NCI-H345 treated with DMSO at 0.1 percent for 48 hours (cell line): Measurements from ENCODE around the gene PSMB4.
"Not testable (repeated sequence)": the region's sequence is repeated elsewhere in the genome, so short reads cannot be mapped to it uniquely, and the experiment has no call there.

Experiments used
- DNase-seq: peaks from one replicate; lab custom pipeline; 2025; ENCODE audit not compliant: unreplicated experiment; lab: John Stamatoyannopoulos, UW

PSMB4 gene

DNA sequence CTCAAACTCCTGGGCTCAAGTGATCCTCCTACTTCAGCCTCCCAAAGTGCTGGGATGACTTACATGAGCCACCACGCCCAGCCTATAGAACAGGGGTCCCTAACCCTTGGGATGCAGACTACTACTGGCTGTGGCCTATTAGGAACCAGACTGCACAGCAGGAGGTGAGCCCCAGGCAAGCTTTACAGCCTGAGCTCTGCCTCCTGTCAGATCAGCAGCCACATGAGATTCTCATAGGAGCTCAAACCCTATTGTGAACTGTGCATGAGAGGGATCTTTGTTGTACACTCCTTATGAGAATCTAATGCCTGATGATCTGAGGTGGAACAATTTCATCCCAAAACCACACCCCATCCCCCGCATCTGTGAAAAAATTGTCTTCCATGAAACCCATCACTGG is 13.4 kb upstream of the PSMB4 start:
- no peak for DNase-seq

- DNase-seq: not testable (repeated sequence)
Observed at GRCh38 chr1:151390221-151391078, 8.9 kb upstream of the PSMB4 start.

DNA sequence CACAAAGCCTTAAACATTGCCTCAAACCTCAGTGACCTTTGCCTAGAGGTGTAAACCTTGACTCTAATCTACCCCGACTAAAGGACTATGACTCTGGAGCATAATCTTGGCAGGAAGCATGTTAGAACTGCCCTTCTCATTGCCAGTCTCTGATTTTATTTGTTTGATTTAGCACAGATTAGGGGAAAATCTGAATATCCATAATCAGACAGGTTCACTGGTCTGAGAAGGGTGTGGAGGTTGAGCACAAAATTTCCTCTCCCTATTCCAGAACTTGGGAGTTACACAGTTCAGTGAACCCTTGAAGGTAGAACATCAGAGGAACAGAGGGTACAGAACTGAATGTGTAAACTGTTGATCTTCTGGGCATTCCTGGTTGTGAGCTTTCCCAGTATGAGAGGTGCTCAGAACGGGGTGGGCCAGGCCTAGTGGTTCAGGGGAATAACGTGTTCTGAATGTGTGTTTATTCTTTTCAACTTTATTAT is 8.3 kb upstream of the PSMB4 start:
- no peak for DNase-seq

GRCh38 chr1:151393583-151393982 is 5.8 kb upstream of the PSMB4 start:
- DNase-seq: no peak

DNA sequence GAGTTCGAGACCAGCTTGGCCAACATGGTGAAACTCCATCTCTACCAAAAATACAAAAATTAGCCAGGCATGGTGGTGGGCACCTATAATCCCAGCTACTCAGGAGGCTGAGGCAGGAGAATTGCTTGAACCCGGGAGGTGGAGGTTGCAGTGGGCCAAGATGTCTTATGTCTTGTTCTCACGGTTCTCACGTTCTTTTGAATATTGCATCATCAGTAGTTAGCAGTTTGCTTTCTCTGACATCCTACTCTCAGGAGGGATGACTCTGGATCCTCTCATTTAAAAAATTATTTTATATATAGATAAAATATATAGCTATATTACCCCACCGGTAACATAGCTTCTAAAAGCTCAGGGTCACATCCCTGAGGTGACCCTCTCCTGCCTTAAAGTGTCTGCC is 3.1 kb upstream of the PSMB4 start:
- not testable (repeated sequence) for DNase-seq

GRCh38 chr1:151401125-151401788 is 1.9 kb downstream of the PSMB4 start:
- no peak for DNase-seq

GRCh38 chr1:151401860-151402259 is 2.5 kb downstream of the PSMB4 start:
- DNase-seq: no peak

- DNase-seq: no peak
Observed at GRCh38 chr1:151402764-151403163, 3.4 kb downstream of the PSMB4 start.

DNA sequence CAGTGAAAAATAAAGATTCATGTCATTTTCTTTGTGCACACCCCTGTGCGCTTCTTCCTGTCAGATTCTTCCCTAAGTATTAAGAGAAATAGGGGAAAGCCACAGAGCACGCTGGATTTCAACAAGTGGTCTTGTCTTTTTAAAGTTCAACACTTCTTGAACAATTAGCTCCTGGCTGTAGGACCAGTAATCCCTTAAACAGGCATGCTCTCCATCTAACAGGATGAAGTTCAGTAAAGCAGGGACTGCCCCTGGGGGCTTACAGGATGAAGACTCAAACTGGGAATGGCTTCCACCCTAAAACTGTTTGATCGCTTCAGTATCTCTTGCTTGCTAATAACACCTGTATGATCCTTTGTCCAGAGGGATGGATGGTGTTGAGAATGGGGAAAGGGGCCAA is 4.2 kb downstream of the PSMB4 start:
- DNase-seq: no peak

DNA sequence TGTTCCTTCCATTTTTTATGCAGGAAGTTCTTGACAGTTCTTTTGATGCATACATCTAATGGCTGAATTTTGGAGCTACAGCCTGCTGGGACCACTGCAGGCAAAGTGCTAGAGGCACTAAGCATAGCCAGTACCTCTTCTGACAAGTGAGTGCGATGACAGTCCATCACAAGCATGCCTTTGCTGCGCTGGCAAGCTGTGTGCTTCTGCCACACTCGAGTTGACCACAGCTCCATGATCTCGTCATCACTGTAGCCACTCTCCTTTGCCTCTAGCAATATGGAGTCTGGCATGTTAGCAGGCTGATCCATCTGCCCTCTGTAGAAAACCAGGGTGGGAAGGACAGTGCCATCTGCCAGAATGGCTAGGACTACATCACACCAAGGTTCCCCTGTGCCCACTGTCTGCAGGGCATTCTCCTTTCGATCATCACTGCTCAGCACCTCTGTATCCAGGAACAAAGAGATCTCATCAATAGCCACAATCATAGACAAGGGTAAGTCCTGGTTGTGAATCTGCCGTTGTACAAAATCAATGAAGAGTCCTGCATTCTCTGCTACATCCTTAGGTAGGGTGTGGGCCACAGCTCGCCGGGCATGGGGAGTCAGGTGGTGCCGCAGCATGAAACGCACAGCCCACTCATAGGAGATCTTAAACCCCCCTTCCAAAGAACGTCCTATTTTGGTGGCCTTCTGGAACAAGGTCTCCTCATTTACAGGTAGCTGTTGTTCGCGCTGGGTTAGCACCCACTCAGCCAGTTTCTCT is 6.0 kb downstream of the PSMB4 start:
- DNase-seq: no peak

DNA sequence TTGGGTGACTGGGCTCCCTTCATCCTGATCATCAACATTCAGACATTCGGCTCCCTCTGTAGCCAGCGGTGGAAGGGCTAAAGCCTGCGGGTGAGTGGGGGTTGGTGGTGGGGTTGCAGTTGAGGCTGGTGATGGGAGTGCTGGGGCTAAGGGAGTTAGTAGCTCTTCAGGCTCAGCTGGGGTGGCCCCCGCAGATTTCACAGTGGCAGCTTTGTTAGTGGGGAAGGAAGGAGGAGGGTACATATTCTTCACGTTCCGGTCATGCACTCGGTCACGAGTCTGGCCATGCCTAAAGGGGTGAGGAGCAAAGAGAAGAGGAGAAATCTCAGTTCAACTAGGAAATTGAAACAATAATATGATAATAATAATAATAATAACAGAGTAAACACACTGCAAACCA is 6.8 kb downstream of the PSMB4 start:
- no peak for DNase-seq

- no peak for DNase-seq
Observed at GRCh38 chr1:151407304-151407703, 7.9 kb downstream of the PSMB4 start.

- no peak for DNase-seq
Observed at GRCh38 chr1:151408891-151409290, 9.5 kb downstream of the PSMB4 start.

- no peak for DNase-seq
Observed at GRCh38 chr1:151411884-151412283, 12.5 kb downstream of the PSMB4 start.

GRCh38 chr1:151416231-151416630 is 16.9 kb downstream of the PSMB4 start:
- no peak for DNase-seq

DNA sequence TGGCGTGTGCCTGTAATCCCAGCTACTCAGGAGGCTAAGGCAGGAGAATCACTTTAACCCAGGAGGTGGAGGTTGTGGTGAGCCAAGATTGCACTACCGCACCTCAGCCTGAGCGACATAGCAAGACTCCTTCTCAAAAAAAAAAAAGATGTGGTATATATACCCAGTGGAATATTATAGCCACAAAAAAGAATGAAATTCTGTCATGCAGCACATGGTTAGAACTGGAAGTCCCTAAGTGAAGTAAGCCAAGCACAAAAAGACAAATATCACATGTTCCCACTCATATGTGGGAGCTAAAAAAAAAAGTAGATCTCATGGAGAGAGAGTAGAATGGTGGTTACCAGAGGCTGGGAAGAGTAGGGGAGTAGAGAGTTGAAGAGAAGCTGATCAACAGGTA is 18.7 kb downstream of the PSMB4 start:
- DNase-seq: no peak

GRCh38 chr1:151419819-151420218 is 20.4 kb downstream of the PSMB4 start:
- no peak for DNase-seq

- no peak for DNase-seq
Observed at GRCh38 chr1:151425103-151425502, 25.7 kb downstream of the PSMB4 start.

DNA sequence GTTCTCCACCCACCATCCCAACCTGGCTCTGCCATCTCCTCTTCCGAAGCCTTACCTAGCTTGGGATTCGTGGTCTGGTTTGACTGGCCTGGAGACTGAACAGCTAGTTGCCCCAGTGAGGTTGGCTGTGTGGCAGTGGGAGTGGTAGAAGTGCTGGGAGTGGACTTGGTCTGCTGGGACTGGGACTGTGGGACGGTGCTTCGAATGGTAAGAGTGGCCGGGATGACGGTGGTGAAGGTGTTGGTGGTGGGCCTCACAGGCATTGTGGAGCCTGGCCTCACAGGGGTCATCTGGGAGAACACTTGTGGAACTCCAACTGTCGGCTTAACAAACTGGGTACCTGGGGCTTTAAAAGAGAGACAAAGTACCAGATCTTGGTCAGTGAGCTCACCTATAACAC is 28.7 kb downstream of the PSMB4 start:
- no peak for DNase-seq

GRCh38 chr1:151433827-151434226 is 34.5 kb downstream of the PSMB4 start:
- not testable (repeated sequence) for DNase-seq

- no peak for DNase-seq
Observed at GRCh38 chr1:151435174-151435573, 35.8 kb downstream of the PSMB4 start.

GRCh38 chr1:151436985-151437384 is 37.6 kb downstream of the PSMB4 start:
- no peak for DNase-seq
